ENCODE measurements around the gene CENPT. TPM values are rescaled to one million over a fixed set of nuclear protein-coding genes. Genes with fewer than 3 reads are reported as not detected.

The CENPT gene
- total RNA-seq, 1 experiment from 2014 or later, result 60.9 TPM

- WGBS (ENCODE audit: extremely low coverage, insufficient read length, low lambda C conversion rate), result no CpG with 5 or more reads among the region's 22 CpGs
- H3K4me3 Mint-ChIP-seq, result peak within 1 kb of the TSS in 1 of 2 experiments; percentile 68; a peak in 4 of 5 replicates
These were observed 37.2 kb upstream of the CENPT start, which contains the start of gene NRN1L for GRCh38 chr16:67884684-67885083. Gene NRN1L, plus strand, starts transcription at chr16:67884885. Its CDS starts 19 bp downstream, at chr16:67884904.

More at GRCh38 chr16:67884684-67885083, 37.2 kb upstream of the CENPT start, which contains the start of gene NRN1L:
- no peak within 1 kb of the TSS for H4K8ac ChIP-seq (replicated peaks; ENCODE audit: insufficient read length, low read depth, low read length)
- H3K4me1 ChIP-seq (ENCODE audit: insufficient read depth, low read length), result no peaks in the 10 kb centered on the region
- no peak within 1 kb of the TSS for H3K9ac ChIP-seq (ENCODE audit: extremely low read depth, insufficient read length, low read length)
- no peaks in the 10 kb centered on the region for H4K20me1 ChIP-seq (ENCODE audit: control insufficient read depth, insufficient read depth, insufficient read length)
- no peaks in the 10 kb centered on the region for H3K9me3 ChIP-seq (ENCODE audit: control insufficient read depth, low read depth, low read length)
- no peak within 1 kb of the TSS for H4K91ac ChIP-seq (ENCODE audit: insufficient read length, low read depth, low read length)
- no peak within 1 kb of the TSS for H3K4me2 ChIP-seq (ENCODE audit: insufficient read depth, insufficient read length, low read length)
- no peaks in the 10 kb centered on the region for H3K79me1 ChIP-seq (ENCODE audit: insufficient read depth, low read depth, low read length, poor library complexity, severe bottlenecking)
- no peak within 1 kb of the TSS for H3T11ph ChIP-seq (ENCODE audit: low read length)
- H2AFZ ChIP-seq (ENCODE audit: low read length), result no peak within 1 kb of the TSS
- no peaks in the 10 kb centered on the region; the same call in none of the 2 replicates for H3K27me3 Mint-ChIP-seq (ENCODE audit: low read depth)
- peaks cover 13 to 28% of the 10 kb centered on the region in 2 experiments for H3K4me1 Mint-ChIP-seq
- DNase-seq, result peak; percentile 96
- H3K4ac ChIP-seq (ENCODE audit: low read depth, low read length), result no peak within 1 kb of the TSS
- no peak within 1 kb of the TSS for H2BK15ac ChIP-seq (ENCODE audit: low read depth, low read length)
- no peaks in the 10 kb centered on the region for H3K27me3 ChIP-seq (ENCODE audit: insufficient read depth, low read length)
- no peak within 1 kb of the TSS for H2BK12ac ChIP-seq (ENCODE audit: insufficient read length, low read depth, low read length)
- no peak within 1 kb of the TSS for H2BK120ac ChIP-seq (ENCODE audit: low read depth, low read length, poor library complexity, severe bottlenecking)
- no peaks in the 10 kb centered on the region for H3K79me2 ChIP-seq (ENCODE audit: insufficient read depth, low read length)
- TF ChIP-seq CTCF (conservative IDR thresholded peaks at IDR 0.05), result no peak
- no peak within 1 kb of the TSS for H2BK20ac ChIP-seq (ENCODE audit: low read depth, low read length, poor library complexity, severe bottlenecking)
- H4K5ac ChIP-seq (ENCODE audit: insufficient read length, low read depth, low read length), result no peak within 1 kb of the TSS
- no peak within 1 kb of the TSS for H3K23ac ChIP-seq (ENCODE audit: insufficient read length, low read depth, low read length)
- no peaks in the 10 kb centered on the region for H3K9me3 Mint-ChIP-seq
- no peak within 1 kb of the TSS for H3K27ac ChIP-seq (ENCODE audit: insufficient read length, low read depth, low read length)
- peaks cover 17 to 42% (median 41%) of the 10 kb centered on the region in 3 experiments for H3K36me3 Mint-ChIP-seq (ENCODE audit: insufficient read depth in 1 of 3, low read depth in 3 of 3)
- H3K18ac ChIP-seq (ENCODE audit: insufficient read length, low read depth, low read length), result no peak within 1 kb of the TSS
- peak within 1 kb of the TSS; percentile 84 to 97 (median 91) for H3K27ac Mint-ChIP-seq
- H2AK5ac ChIP-seq (ENCODE audit: insufficient read length, low read length), result no peak within 1 kb of the TSS
- H3K14ac ChIP-seq (ENCODE audit: insufficient read depth, low read length), result no peak within 1 kb of the TSS
- H3K23me2 ChIP-seq (ENCODE audit: insufficient read length, low read depth, low read length, poor library complexity, severe bottlenecking), result no peaks in the 10 kb centered on the region
- H2BK5ac ChIP-seq (ENCODE audit: insufficient read length, low read length), result no peak within 1 kb of the TSS
- H3K56ac ChIP-seq (ENCODE audit: insufficient read length, low read depth, low read length), result no peak within 1 kb of the TSS
